WTC11 (cell line): ENCODE measurements around the gene SLC25A46. TPM values are rescaled to one million over a fixed set of nuclear protein-coding genes. Genes with fewer than 3 reads are reported as not detected.

Experiments used
- CBFB ChIP-seq: sonication (generic); formaldehyde crosslinking; IDR thresholded peaks from 2 replicates; pipeline ENCODE4 v1.8.1; 2022; ENCODE audit warnings: mild to moderate bottlenecking, low read depth, missing genetic modification reagents
- ELF4 ChIP-seq: sonication (generic); formaldehyde crosslinking; IDR thresholded peaks from 2 replicates; pipeline ENCODE4 v1.8.1; 2022; ENCODE audit warnings: low read depth, mild to moderate bottlenecking, moderate library complexity, missing genetic modification reagents
- ETV6 ChIP-seq: sonication (generic); formaldehyde crosslinking; IDR thresholded peaks from 2 replicates; pipeline ENCODE4 v1.8.1; 2022; ENCODE audit warnings: mild to moderate bottlenecking, missing genetic modification reagents
- FOXP1 ChIP-seq: sonication (generic); formaldehyde crosslinking; IDR thresholded peaks from 2 replicates; pipeline ENCODE4 v1.8.0; 2022; ENCODE audit warnings: missing genetic modification reagents, mild to moderate bottlenecking, moderate library complexity, borderline replicate concordance
- JUN ChIP-seq: sonication (generic); formaldehyde crosslinking; IDR thresholded peaks from 2 replicates; pipeline ENCODE4 v1.8.0; 2023; ENCODE audit warnings: mild to moderate bottlenecking, missing genetic modification reagents
- MXD4 ChIP-seq: fragments of 250-450 bp; sonication (Bioruptor Pico); IDR thresholded peaks from 2 replicates; pipeline ENCODE4 v1.8.0; 2021; ENCODE audit warnings: mild to moderate bottlenecking, moderate library complexity, borderline replicate concordance
- NFYB ChIP-seq: sonication (generic); formaldehyde crosslinking; conservative IDR thresholded peaks from 2 replicates; pipeline ENCODE4 v1.8.0; 2022; ENCODE audit warnings: low read depth, missing genetic modification reagents
- NR3C1 ChIP-seq: sonication (generic); formaldehyde crosslinking; conservative IDR thresholded peaks from 2 replicates; pipeline ENCODE4 v1.8.1; 2023; ENCODE audit warnings: low read depth, mild to moderate bottlenecking, missing genetic modification reagents
- SP1 ChIP-seq: sonication (generic); formaldehyde crosslinking; conservative IDR thresholded peaks from 2 replicates; pipeline ENCODE4 v1.8.1; 2022; ENCODE audit warnings: missing genetic modification reagents
- ZNF232 ChIP-seq: sonication (generic); formaldehyde crosslinking; IDR thresholded peaks from 2 replicates; pipeline ENCODE4 v1.8.0; 2022; ENCODE audit warnings: mild to moderate bottlenecking, missing genetic modification reagents
- ZNF263 ChIP-seq: sonication (generic); formaldehyde crosslinking; IDR thresholded peaks from 2 replicates; pipeline ENCODE4 v1.8.1; 2022; ENCODE audit warnings: low read depth, mild to moderate bottlenecking, moderate library complexity, missing genetic modification reagents
- ZNF317 ChIP-seq: sonication (generic); formaldehyde crosslinking; IDR thresholded peaks from 2 replicates; pipeline ENCODE4 v1.8.1; 2023; ENCODE audit warnings: low read depth, mild to moderate bottlenecking, moderate library complexity, missing genetic modification reagents, borderline replicate concordance
- ZNF416 ChIP-seq: fragments of 250-450 bp; sonication (Bioruptor Pico); IDR thresholded peaks from 2 replicates; pipeline ENCODE4 v1.9.0; 2021; ENCODE audit warnings: mild to moderate bottlenecking, inconsistent platforms
- total RNA-seq: library from RNA; stranded (reverse); gene quantifications from 3 replicates; pipeline ENCODE4 v1.2.3, GENCODE V29; 2021
- TF ChIP-seq, protein P1 (sequence below): sonication (generic); formaldehyde crosslinking; IDR thresholded peaks from 2 replicates; pipeline ENCODE4 v1.8.1; 2023; ENCODE audit warnings: mild to moderate bottlenecking, missing genetic modification reagents
- TF ChIP-seq, protein P2 (sequence below): sonication (generic); formaldehyde crosslinking; IDR thresholded peaks from 2 replicates; pipeline ENCODE4 v1.8.0; 2022; ENCODE audit warnings: missing genetic modification reagents
- TF ChIP-seq, protein P3 (sequence below): sonication (generic); formaldehyde crosslinking; IDR thresholded peaks from 2 replicates; pipeline ENCODE4 v1.8.1; 2022; ENCODE audit warnings: mild to moderate bottlenecking, missing genetic modification reagents, moderate library complexity, borderline replicate concordance
- TF ChIP-seq, protein P4 (sequence below): sonication (generic); formaldehyde crosslinking; IDR thresholded peaks from 2 replicates; pipeline ENCODE4 v1.8.0; 2022; ENCODE audit warnings: mild to moderate bottlenecking, missing genetic modification reagents
- TF ChIP-seq, protein P5 (sequence below): sonication (generic); formaldehyde crosslinking; IDR thresholded peaks from 2 replicates; pipeline ENCODE4 v1.8.0; 2023; ENCODE audit warnings: missing genetic modification reagents, mild to moderate bottlenecking, borderline replicate concordance
- TF ChIP-seq, protein P6 (sequence below): sonication (generic); formaldehyde crosslinking; IDR thresholded peaks from 2 replicates; pipeline ENCODE4 v1.8.0; 2022; ENCODE audit warnings: mild to moderate bottlenecking, missing genetic modification reagents
- TF ChIP-seq, protein P7 (sequence below): sonication (generic); formaldehyde crosslinking; IDR thresholded peaks from 2 replicates; pipeline ENCODE4 v1.8.1; 2023; ENCODE audit warnings: mild to moderate bottlenecking, missing genetic modification reagents, borderline replicate concordance

Gene SLC25A46
- total RNA-seq, 1 experiment from 2014 or later: 19.2 TPM

DNA sequence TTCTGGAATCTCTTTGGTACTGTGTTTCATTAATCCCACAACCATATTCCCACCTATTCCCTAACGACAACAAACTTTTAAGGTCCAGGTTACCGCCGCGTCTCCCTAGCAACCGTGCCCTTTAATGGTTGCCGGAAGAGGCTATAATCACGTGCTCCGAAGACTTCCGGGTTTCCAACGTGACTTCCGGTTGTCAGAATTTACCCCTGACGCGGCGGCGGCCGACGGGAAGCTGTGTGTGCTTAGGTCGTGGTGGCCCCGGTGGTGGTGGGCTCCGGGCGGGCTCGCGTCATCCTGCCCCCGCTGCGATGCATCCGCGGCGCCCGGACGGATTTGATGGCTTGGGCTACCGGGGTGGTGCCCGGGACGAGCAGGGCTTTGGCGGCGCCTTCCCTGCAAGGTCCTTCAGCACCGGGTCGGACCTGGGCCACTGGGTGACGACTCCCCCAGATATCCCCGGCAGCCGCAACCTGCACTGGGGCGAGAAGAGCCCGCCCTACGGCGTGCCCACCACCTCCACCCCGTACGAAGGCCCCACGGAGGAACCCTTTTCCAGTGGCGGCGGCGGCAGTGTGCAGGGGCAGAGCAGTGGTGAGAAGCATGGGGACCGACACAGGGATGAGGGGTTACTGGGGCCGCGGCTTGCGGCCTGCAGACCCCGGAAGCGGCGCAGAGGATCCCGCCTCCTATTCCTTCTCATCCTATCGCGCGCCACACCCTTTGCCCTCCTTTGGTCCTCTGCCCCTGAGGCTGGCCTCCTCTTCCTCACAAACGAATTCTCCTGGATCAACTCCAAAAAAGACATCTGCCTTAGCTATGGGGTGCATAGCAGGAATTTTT, at the start of gene SLC25A46 (continued):
- TF ChIP-seq, protein P1, sequence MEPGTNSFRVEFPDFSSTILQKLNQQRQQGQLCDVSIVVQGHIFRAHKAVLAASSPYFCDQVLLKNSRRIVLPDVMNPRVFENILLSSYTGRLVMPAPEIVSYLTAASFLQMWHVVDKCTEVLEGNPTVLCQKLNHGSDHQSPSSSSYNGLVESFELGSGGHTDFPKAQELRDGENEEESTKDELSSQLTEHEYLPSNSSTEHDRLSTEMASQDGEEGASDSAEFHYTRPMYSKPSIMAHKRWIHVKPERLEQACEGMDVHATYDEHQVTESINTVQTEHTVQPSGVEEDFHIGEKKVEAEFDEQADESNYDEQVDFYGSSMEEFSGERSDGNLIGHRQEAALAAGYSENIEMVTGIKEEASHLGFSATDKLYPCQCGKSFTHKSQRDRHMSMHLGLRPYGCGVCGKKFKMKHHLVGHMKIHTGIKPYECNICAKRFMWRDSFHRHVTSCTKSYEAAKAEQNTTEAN (CRISPR knock-in tag): 0 out of 2 replicates have a peak, but pooled peaks have one; percentile 27
- TF ChIP-seq, protein P2, sequence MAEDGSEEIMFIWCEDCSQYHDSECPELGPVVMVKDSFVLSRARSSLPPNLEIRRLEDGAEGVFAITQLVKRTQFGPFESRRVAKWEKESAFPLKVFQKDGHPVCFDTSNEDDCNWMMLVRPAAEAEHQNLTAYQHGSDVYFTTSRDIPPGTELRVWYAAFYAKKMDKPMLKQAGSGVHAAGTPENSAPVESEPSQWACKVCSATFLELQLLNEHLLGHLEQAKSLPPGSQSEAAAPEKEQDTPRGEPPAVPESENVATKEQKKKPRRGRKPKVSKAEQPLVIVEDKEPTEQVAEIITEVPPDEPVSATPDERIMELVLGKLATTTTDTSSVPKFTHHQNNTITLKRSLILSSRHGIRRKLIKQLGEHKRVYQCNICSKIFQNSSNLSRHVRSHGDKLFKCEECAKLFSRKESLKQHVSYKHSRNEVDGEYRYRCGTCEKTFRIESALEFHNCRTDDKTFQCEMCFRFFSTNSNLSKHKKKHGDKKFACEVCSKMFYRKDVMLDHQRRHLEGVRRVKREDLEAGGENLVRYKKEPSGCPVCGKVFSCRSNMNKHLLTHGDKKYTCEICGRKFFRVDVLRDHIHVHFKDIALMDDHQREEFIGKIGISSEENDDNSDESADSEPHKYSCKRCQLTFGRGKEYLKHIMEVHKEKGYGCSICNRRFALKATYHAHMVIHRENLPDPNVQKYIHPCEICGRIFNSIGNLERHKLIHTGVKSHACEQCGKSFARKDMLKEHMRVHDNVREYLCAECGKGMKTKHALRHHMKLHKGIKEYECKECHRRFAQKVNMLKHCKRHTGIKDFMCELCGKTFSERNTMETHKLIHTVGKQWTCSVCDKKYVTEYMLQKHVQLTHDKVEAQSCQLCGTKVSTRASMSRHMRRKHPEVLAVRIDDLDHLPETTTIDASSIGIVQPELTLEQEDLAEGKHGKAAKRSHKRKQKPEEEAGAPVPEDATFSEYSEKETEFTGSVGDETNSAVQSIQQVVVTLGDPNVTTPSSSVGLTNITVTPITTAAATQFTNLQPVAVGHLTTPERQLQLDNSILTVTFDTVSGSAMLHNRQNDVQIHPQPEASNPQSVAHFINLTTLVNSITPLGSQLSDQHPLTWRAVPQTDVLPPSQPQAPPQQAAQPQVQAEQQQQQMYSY (CRISPR knock-in tag): no peak
- TF ChIP-seq NR3C1 (CRISPR knock-in tag) (no peak), ZNF317 (no peak), ZNF232 (CRISPR knock-in tag) (no peak), MXD4 (no peak), ZNF416 (no peak), JUN (CRISPR knock-in tag) (no peak), ELF4 (CRISPR knock-in tag) (no peak), FOXP1 (CRISPR knock-in tag) (peak; percentile 62; the same call in 1 of the 2 replicates), CBFB (CRISPR knock-in tag) (no peak), ETV6 (CRISPR knock-in tag) (peak; percentile 41; the same call in 1 of the 2 replicates), SP1 (CRISPR knock-in tag) (no peak), NFYB (CRISPR knock-in tag) (no peak; the same call in 1 of the 2 replicates), ZNF263 (no peak)
- TF ChIP-seq, protein P3, sequence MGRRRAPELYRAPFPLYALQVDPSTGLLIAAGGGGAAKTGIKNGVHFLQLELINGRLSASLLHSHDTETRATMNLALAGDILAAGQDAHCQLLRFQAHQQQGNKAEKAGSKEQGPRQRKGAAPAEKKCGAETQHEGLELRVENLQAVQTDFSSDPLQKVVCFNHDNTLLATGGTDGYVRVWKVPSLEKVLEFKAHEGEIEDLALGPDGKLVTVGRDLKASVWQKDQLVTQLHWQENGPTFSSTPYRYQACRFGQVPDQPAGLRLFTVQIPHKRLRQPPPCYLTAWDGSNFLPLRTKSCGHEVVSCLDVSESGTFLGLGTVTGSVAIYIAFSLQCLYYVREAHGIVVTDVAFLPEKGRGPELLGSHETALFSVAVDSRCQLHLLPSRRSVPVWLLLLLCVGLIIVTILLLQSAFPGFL: no peak
- TF ChIP-seq, protein P4, sequence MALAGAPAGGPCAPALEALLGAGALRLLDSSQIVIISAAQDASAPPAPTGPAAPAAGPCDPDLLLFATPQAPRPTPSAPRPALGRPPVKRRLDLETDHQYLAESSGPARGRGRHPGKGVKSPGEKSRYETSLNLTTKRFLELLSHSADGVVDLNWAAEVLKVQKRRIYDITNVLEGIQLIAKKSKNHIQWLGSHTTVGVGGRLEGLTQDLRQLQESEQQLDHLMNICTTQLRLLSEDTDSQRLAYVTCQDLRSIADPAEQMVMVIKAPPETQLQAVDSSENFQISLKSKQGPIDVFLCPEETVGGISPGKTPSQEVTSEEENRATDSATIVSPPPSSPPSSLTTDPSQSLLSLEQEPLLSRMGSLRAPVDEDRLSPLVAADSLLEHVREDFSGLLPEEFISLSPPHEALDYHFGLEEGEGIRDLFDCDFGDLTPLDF (CRISPR knock-in tag): no peak
- TF ChIP-seq, protein P5, sequence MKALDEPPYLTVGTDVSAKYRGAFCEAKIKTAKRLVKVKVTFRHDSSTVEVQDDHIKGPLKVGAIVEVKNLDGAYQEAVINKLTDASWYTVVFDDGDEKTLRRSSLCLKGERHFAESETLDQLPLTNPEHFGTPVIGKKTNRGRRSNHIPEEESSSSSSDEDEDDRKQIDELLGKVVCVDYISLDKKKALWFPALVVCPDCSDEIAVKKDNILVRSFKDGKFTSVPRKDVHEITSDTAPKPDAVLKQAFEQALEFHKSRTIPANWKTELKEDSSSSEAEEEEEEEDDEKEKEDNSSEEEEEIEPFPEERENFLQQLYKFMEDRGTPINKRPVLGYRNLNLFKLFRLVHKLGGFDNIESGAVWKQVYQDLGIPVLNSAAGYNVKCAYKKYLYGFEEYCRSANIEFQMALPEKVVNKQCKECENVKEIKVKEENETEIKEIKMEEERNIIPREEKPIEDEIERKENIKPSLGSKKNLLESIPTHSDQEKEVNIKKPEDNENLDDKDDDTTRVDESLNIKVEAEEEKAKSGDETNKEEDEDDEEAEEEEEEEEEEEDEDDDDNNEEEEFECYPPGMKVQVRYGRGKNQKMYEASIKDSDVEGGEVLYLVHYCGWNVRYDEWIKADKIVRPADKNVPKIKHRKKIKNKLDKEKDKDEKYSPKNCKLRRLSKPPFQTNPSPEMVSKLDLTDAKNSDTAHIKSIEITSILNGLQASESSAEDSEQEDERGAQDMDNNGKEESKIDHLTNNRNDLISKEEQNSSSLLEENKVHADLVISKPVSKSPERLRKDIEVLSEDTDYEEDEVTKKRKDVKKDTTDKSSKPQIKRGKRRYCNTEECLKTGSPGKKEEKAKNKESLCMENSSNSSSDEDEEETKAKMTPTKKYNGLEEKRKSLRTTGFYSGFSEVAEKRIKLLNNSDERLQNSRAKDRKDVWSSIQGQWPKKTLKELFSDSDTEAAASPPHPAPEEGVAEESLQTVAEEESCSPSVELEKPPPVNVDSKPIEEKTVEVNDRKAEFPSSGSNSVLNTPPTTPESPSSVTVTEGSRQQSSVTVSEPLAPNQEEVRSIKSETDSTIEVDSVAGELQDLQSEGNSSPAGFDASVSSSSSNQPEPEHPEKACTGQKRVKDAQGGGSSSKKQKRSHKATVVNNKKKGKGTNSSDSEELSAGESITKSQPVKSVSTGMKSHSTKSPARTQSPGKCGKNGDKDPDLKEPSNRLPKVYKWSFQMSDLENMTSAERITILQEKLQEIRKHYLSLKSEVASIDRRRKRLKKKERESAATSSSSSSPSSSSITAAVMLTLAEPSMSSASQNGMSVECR (CRISPR knock-in tag): peak; percentile 45; the same call in 1 of the 2 replicates
- TF ChIP-seq, protein P6, sequence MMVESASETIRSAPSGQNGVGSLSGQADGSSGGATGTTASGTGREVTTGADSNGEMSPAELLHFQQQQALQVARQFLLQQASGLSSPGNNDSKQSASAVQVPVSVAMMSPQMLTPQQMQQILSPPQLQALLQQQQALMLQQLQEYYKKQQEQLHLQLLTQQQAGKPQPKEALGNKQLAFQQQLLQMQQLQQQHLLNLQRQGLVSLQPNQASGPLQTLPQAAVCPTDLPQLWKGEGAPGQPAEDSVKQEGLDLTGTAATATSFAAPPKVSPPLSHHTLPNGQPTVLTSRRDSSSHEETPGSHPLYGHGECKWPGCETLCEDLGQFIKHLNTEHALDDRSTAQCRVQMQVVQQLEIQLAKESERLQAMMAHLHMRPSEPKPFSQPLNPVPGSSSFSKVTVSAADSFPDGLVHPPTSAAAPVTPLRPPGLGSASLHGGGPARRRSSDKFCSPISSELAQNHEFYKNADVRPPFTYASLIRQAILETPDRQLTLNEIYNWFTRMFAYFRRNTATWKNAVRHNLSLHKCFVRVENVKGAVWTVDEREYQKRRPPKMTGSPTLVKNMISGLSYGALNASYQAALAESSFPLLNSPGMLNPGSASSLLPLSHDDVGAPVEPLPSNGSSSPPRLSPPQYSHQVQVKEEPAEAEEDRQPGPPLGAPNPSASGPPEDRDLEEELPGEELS (CRISPR knock-in tag): no peak
- TF ChIP-seq, protein P7, sequence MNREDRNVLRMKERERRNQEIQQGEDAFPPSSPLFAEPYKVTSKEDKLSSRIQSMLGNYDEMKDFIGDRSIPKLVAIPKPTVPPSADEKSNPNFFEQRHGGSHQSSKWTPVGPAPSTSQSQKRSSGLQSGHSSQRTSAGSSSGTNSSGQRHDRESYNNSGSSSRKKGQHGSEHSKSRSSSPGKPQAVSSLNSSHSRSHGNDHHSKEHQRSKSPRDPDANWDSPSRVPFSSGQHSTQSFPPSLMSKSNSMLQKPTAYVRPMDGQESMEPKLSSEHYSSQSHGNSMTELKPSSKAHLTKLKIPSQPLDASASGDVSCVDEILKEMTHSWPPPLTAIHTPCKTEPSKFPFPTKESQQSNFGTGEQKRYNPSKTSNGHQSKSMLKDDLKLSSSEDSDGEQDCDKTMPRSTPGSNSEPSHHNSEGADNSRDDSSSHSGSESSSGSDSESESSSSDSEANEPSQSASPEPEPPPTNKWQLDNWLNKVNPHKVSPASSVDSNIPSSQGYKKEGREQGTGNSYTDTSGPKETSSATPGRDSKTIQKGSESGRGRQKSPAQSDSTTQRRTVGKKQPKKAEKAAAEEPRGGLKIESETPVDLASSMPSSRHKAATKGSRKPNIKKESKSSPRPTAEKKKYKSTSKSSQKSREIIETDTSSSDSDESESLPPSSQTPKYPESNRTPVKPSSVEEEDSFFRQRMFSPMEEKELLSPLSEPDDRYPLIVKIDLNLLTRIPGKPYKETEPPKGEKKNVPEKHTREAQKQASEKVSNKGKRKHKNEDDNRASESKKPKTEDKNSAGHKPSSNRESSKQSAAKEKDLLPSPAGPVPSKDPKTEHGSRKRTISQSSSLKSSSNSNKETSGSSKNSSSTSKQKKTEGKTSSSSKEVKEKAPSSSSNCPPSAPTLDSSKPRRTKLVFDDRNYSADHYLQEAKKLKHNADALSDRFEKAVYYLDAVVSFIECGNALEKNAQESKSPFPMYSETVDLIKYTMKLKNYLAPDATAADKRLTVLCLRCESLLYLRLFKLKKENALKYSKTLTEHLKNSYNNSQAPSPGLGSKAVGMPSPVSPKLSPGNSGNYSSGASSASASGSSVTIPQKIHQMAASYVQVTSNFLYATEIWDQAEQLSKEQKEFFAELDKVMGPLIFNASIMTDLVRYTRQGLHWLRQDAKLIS (CRISPR knock-in tag): no peak
